ENCODE data around the gene AMPD2.
"Not testable (repeated sequence)": the region's sequence is repeated elsewhere in the genome, so short reads cannot be mapped to it uniquely, and the experiment has no call there.

Gene AMPD2

DNA sequence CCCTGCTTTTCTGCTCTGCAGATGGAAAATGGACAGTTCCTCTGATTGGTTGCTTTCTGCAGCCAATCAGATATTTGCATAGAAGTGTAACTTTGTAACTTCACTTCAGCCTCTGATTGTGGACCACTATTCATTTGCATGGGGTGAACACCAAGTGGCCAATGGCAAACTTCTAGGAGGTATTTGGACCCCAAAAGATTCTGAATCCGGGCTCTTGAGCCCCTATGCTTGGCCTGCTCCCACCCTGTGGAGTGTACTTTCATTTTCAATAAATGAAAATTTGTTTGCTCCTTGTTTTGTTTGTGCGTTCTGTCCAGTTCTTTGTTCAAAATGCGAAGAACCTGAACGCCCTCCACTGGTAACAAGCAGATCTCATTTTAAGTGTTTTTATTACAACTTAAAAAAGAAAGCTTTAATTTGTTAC, 29.9 kb downstream of the AMPD2 start:
- no peak for DNase-seq (ENCODE audit: low spot score)
- FAIRE-seq = peak; percentile 30

DNA sequence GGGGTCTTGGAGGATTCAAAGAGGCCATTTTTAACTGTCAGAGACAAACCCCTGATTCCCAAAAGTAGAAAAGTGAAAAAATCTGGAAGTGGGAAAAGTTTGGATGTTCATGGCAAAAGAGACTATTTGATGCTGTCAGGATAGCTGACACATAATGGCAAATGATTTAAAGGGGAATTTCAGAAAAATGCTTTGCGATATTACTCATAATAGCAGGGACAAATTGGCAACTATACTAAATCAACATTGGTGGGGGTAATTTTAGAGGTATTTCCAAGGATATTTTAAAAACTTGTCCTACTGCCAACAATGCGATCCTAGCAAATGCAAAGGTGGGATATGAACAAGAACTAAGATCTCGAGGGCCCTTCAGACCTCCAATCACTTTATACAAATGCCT, 31.0 kb downstream of the AMPD2 start:
- peak; percentile 12 for DNase-seq (ENCODE audit: low spot score)
- FAIRE-seq = no peak

DNA sequence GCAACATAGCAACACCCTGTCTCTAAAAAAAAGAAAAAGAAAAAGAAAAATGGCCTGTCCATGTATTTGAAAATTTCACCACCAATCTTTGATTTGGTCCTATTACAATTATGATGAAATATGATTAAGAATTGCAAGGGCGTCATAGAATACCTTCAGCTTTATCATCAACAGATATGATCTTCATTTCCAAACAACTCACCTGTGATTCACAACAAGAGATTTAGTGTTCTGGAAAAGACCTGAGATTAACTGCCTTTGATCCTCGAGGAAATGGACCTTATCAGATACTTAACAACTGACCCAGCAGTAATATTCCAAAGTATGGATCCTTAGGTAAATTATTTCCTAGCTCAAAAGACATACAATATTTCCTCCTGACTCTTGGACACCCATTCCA, 32.8 kb downstream of the AMPD2 start:
- DNase-seq (ENCODE audit: low spot score) (no peak), FAIRE-seq (no peak)

DNA sequence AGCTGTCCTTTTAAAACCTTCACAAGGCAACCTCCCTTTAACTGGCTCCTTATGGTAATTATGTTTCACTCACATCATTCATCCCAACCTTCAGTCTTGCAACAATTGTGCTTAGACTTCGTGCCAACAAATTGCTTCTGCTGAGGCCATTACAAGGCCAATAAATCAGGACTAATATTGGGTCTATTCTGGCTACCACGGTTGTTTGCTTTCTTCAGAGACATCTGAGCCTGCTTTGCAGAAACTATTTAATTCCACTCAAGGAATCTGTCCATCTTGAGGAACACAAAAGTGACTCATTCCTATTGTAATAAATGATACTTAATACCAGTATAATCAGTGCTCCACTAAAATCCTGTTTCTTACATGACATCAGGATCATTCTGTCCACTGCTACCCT, 33.7 kb downstream of the AMPD2 start:
- DNase-seq (ENCODE audit: low spot score) (no peak), FAIRE-seq (no peak)

DNA sequence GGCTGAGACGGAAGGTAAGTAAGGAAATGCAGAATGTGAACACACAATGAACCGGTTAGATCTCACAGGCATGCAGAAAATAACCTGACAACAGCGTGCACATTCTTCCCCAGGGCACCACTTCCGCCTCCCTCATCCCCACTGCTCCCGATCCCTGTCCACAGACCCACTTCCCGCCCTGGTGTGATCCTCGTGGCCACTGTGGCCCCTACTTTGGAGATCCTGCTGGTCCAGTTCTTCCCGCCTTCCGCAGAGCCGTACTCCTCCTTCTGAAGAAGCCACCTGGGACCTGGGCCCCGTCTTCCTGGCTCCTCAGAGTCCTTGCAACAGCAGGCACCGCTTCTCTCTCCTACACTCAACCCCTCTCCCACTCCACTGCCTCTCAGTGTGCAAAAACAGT, 34.9 kb downstream of the AMPD2 start:
- FAIRE-seq (no peak), DNase-seq (ENCODE audit: low spot score) (no peak)

DNA sequence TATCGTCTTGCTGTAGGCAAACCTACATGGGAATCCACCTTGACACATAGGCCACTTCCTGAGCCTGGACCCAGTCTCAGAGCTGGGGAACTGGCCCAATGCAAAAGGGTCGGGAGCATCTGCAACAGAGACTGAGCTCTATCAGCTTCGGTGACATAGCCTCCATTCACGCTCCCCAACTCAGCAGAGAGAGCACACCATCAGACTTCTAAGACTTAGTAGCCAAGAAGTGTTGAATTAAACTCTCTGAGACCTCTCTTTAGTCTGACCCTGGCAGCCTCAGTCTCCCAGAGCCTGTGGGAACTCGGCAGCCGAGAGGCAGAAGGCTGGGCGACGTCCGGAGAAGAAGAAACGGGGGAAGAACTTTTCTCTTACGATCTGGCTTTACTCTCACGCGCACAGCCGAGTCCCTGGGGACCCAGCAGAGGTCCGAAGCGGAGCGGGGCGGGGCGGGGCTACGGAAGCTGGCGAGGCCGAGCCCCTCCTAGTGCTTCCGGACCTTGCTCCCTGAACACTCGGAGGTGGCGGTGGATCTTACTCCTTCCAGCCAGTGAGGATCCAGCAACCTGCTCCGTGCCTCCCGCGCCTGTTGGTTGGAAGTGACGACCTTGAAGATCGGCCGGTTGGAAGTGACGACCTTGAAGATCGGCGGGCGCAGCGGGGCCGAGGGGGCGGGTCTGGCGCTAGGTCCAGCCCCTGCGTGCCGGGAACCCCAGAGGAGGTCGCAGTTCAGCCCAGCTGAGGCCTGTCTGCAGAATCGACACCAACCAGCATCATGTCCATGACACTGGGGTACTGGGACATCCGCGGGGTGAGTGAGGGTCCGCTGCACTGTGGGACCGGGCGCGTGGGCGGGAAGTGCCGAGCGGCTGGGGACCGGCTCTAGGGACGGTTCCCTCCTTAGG, 36.2 kb downstream of the AMPD2 start, which contains the start of gene GSTM4:
Gene GSTM4 (plus strand): TSS at position 485 of the 905 bp plus-strand sequence. CDS start 291 bp downstream, at position 776.
- no peak for FAIRE-seq
- DNase-seq (ENCODE audit: low spot score) = peak; percentile 32

DNA sequence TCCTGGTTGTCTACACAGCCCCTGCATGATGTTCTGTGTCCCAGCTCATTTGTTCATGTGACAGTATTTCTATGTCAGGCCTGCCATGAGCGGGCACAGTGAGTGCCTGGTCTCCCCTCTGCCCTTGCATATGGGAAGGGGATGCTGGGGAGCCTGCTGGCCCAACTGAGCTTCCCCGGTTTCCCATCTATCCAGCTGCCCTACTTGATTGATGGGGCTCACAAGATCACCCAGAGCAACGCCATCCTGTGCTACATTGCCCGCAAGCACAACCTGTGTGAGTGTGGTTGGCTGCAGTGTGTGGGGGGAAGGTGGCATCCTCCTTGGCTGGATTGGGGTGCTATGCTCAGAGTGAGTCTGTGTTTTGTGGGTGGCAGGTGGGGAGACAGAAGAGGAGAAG, 37.8 kb downstream of the AMPD2 start:
- no peak for DNase-seq (ENCODE audit: low spot score)
- FAIRE-seq = no peak

DNA sequence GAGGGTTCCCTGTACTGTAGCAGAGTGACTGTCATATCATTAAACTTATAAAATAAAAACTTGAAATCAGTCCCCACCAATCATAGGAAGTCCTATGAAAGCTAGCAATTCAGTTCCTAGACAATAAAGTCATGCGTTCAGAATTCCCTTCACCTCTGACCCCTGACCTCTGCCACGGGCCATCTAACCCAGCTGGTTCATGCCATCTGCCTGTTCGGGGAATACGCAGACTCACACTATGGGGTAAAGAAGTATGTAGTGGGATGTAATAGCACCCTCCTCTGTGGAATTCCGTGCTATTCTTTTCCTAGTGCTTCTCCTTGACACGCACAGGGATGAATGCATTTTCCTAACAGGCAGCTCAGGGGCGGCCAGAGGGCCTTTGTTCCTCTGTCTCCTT, 38.3 kb downstream of the AMPD2 start:
- FAIRE-seq = no peak

DNA sequence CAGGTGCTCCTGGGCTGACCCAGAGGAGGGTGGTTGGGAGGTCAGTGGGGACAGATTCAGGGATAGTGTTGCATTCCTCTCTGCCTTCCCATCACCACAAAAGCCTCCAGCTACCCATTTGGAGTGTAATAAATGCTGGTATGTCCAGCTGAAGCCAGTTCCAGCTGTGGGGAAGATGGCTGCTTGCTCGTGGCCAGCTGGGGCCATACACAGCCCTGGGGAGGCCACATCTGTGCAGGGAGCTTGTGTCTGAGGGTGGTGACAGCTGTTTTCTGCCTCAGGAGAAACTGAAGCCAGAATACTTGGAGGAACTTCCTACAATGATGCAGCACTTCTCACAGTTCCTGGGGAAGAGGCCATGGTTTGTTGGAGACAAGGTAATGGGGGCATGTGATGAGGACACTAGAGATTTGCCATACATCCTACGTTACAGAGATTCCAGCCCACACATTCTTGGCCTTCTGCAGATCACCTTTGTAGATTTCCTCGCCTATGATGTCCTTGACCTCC, 39.0 kb downstream of the AMPD2 start:
- DNase-seq (ENCODE audit: low spot score) = no peak
- FAIRE-seq = no peak

More for the DNA sequence above, 38.3 kb downstream of the AMPD2 start:
- DNase-seq (ENCODE audit: low spot score) = no peak

DNA sequence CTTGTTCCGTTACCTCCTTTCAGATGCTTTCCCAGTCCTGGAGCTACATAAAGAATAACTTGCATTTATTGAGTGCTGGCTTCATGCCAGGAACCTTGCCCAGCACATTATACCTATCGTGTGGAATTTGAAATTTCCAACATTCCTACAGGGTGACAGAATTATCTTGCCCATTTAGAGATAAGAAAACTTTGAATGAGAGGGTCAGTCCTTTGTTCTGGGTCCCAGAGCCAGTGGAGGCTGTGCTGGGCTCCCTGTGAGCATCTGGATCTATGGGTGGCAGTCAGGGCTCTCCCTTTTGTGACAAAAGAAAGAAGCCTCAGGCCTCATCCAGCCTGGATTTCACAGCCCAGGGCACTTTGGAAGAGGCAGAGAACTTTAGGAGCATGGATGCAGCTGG, 39.5 kb downstream of the AMPD2 start:
- no peak for FAIRE-seq
- peak; percentile 80 for DNase-seq (ENCODE audit: low spot score)

DNA sequence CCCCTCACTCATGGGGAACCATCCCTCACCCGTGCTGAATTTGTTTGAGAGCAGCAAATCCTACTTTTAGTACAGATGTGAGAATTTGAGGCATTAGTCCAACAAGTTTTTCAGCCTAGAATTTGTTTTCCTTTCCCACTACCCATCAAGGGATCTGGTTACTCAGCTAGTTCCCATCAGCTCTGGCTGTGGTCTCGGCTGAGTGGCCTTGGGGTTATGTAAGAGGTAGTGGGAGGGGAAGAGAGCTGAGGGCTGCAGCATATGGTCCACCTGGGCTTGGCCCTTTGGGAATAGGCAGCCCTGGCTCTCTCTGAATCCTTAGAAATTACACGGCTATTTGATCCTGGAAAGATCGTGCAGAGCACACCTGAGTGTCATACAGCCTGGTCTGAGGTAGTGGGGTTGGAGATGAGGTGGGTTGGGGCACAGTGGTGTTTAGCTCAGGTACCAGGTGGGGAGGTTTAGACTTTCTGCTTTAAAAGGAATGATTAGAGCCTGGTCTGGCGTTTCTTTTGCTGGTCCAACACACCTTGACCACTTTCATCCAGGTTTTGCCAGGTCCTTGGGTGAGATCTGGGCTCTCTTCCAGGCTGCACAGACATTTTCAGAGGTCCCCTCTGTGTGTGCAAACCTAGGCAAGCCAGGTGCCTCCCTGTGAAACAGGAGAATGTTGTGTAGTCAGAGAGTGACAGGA, 40.5 kb downstream of the AMPD2 start:
- peak; percentile 55 for DNase-seq (ENCODE audit: low spot score)

DNA sequence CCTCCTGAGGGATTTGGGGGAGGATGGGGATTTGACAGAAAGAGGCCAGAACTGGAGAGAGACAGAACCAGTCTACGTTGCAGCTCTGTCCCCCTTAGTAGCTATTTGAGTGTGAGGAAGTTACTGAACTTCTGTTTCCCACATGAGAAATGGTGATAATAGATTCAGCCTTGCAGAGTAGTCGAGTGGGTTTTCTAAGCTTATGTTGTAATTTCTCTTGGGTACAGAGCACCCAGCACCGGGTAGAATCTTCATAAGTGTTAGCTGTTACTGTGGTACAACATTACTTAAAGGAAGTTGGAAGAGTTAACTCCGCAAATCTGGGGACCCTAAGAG, 41.0 kb downstream of the AMPD2 start:
- DNase-seq (ENCODE audit: low spot score); FAIRE-seq: not testable (repeated sequence)

More for the DNA sequence above, 40.5 kb downstream of the AMPD2 start:
- peak; percentile 55 for FAIRE-seq

DNA sequence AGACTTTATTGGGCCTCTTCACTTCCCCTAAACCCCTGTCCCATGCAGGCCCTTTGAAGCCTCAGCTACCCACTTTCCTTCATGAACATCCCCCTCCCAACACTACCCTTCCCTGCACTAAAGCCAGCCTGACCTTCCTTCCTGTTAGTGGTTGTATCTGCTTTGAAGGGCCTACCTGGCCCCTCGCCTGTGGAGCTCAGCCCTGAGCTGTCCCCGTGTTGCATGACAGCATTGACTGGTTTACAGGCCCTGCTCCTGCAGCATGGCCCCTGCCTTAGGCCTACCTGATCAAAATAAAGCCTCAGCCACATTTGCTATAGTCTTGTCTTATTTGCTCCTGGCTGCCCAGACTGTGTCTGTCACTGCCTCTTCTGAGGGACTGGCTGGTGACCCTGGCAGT, 41.8 kb downstream of the AMPD2 start:
- DNase-seq (ENCODE audit: low spot score) = no peak
- FAIRE-seq = no peak

DNA sequence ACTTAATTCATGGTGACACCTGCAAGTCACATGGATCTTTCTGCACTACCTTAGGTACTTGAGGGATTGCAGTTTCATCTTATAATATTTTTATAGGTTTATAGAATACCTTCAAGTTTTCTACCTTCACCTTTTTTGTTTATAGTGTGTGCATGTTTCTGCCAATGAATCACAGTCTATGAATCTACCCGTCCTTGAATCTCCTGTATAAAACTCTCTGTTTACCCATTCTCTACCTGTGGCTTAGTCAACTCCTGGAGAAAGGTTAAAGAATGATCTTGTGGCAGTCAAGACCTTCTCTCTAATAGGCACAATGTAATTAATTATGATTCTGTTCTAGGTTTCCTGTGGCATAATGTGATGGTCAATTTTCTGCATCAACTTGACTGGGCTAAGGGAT, 45.0 kb downstream of the AMPD2 start:
- FAIRE-seq = no peak
- DNase-seq (ENCODE audit: low spot score) = no peak

DNA sequence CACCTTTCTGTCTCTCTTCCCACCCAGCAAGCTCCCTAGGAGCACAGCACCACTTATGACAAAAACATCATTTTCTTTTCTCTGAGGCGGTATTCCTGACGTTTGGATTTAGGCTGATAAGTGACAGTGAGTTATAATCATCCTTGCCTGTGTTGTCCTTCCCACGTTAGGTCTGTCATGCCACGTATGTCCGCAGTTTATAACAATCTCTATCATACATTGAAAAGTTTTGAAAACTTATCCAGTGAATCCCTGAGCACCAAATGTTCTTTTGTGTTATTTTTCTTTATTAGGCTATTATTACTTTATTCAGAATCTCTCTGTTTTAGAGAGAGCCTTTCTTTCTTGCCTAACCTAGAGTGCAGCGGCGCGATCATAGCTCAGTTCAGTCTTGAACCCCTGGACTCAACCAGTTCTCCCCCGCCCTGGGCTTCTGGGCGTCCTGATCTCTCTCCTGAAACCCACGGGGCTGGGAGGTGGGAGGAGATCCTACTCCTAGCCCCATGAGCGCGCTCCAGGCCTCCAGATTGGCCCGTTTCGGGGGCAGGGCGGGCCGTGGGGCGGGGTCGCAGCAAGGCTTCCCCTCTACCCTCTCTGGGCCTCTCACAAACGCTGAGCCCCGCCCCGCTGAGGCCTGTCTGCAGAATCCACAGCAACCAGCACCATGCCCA, 48.0 kb downstream of the AMPD2 start, which contains the start of gene GSTM2:
Gene GSTM2 (plus strand): TSS at position 606 of the 671 bp plus-strand sequence. CDS start 59 bp downstream, at position 665.
- FAIRE-seq (no peak), DNase-seq (ENCODE audit: low spot score) (no peak)

DNA sequence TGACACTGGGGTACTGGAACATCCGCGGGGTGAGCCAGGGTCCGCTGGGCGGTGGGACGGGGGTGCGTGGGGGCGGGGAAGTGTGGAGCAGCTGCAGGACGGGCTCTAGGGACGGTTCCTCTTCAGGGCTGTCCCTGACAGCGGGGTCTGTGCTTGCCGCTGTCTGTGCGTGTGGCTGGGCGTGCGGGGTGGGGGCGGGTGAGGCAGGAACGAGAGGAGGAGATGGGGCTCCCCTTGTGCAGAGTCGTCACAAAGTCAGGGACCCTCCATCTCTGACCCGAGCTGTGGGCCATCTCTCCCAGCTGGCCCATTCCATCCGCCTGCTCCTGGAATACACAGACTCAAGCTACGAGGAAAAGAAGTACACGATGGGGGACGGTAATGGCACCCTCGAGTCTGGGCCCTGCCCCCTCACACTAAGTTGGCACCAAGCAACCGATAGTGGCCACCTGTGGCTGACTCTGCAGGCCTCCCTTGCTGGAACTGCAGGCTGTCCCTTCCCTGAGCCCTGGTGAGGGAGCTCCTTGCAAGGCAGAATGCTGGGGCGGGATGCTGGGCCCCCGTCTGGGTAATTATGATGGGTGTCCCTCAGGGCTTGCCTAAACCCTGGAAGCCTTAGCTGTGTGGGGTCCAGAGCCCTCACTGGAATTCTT, 48.6 kb downstream of the AMPD2 start:
- DNase-seq (ENCODE audit: low spot score) (no peak), FAIRE-seq (no peak)

DNA sequence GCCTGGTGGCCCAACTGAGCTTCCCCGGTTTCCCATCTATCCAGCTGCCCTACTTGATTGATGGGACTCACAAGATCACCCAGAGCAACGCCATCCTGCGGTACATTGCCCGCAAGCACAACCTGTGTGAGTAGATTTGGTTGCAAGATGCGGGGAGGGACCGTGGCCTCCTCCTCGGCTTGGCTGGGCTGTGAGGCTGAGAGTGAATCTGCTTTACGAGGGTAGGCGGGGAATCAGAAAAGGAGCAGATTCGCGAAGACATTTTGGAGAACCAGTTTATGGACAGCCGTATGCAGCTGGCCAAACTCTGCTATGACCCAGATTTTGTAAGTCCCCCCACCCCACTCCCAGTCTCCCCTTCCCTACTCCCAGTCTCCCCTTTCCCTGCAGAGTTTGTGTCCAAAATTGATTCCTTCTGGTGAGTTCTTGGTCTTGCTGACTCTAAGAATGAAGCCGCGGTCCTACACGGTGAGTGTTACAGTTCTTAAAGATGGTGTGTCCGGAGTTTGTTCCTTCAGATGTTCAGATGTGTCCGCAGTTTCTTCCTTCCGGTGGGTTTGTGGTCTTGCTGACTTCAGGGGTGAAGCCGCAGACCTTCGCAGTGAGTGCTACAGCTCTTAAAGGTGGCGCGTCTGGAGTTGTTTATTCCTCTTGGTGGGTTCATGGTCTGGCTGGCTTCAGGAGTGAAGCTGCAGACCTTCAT, 49.8 kb downstream of the AMPD2 start:
- DNase-seq (ENCODE audit: low spot score) (no peak), FAIRE-seq (no peak)

DNA sequence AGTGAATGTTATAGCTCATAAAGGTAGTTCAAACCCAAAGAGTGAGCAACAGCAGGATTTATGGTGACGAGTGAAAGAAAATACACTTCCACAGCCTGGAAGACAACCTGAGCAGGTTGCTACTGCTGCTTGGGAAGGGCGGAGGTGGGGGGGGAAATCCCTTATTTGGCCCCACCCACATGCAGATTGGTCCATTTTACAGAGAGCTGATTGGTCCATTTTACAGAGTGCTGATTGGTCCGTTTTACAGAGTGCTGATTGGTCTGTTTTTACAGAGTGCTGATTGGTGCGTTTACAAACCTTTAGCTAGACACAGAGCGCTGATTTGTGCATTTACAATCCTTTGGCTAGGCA, 50.3 kb downstream of the AMPD2 start:
- DNase-seq (ENCODE audit: low spot score); FAIRE-seq: not testable (repeated sequence)

DNA sequence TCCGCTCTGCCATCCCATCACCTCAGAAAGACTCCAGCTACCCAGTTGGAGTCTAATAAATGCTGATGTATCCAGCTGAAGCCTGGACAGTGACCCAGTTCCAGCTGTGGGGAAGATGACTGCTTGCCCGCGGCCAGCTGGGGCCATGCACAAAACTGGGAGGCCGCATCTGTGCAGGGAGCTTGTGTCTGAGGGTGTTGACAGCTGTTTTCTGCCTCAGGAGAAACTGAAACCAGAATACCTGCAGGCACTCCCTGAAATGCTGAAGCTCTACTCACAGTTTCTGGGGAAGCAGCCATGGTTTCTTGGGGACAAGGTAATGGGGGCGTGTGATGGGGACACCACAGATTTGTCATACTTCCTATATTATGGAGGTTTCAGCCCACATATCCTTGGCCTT, 51.4 kb downstream of the AMPD2 start:
- no peak for DNase-seq (ENCODE audit: low spot score)
- FAIRE-seq = no peak

DNA sequence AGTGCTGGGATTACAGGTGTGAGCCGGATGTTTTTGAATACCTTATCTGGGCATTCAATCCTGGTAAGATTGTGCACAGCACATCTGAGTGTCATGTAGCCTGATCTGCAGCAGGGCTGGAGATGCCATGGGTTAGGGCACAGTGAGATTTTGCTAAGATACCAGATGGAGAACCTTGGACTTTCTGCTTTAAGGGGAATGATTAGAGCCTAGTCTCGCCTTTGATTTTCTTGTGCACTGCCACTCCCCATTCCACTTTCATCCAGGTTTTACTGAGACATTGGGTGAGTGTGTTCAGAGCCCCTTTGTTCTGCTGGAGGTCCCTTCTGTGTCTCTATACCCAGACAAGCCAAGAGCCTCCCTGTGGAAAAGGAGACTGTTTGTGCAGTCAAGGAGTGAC, 54.2 kb downstream of the AMPD2 start:
- DNase-seq (ENCODE audit: low spot score); FAIRE-seq: not testable (repeated sequence)

Data from RCC 7860 (cell line).